ENCODE measurements around the gene ANKRD63.

Gene ANKRD63

GRCh38 chr15:40271685-40272484 lies 11.0 kb downstream of the ANKRD63 start:
- H3K9me3 ChIP-seq (replicated peaks in 1 of 11), result no peaks in the 10 kb centered on the region
- no peak for TF ChIP-seq Cebpa-rat (IDR thresholded peaks at IDR 0.05)
- H3K9ac ChIP-seq, result peak overlapping the region in 6 of 11 experiments; percentile 3 to 50 (median 22); a peak in 5 of 22 replicates
- H3K27me3 ChIP-seq, result no peaks in the 10 kb centered on the region
- no peaks in the 10 kb centered on the region for H3K36me3 ChIP-seq
- H4K20me1 ChIP-seq, result no peaks in the 10 kb centered on the region
- H3K4me2 ChIP-seq, result peak overlapping the region in 9 of 11 experiments; percentile 1 to 78 (median 55); a peak in 16 of 22 replicates
- no peak overlapping the region for H3K27ac ChIP-seq
- no peak overlapping the region for H3K4me3 ChIP-seq
- peaks cover 26 to 53% (median 46%) of the 10 kb centered on the region in 10 experiments for H3K4me1 ChIP-seq

- H3K4me2 ChIP-seq, result peak overlapping the region in 3 of 11 experiments; percentile 53 to 78 (median 60); a peak in 4 of 22 replicates
- no peaks in the 10 kb centered on the region for H3K9me3 ChIP-seq (replicated peaks in 1 of 11)
- no peak overlapping the region for H3K27ac ChIP-seq
- no peaks in the 10 kb centered on the region for H4K20me1 ChIP-seq
- peak overlapping the region in 2 of 11 experiments; percentile 3 to 50; a peak in 1 of 22 replicates for H3K9ac ChIP-seq
- H3K4me3 ChIP-seq, result no peak overlapping the region
- H3K36me3 ChIP-seq, result no peaks in the 10 kb centered on the region
- H3K4me1 ChIP-seq, result peaks cover 20 to 41% (median 35%) of the 10 kb centered on the region in 10 experiments
- no peaks in the 10 kb centered on the region for H3K27me3 ChIP-seq
- TF ChIP-seq Cebpa-rat (IDR thresholded peaks at IDR 0.05), result no peak
Observed at GRCh38 chr15:40270246-40270995, 12.4 kb downstream of the ANKRD63 start.

GRCh38 chr15:40269604-40270003 lies 13.3 kb downstream of the ANKRD63 start:
- no peak overlapping the region for H3K27ac ChIP-seq
- no peaks in the 10 kb centered on the region for H3K27me3 ChIP-seq
- H3K4me3 ChIP-seq, result no peak overlapping the region
- H3K36me3 ChIP-seq, result no peaks in the 10 kb centered on the region
- no peak overlapping the region for H3K9ac ChIP-seq
- H3K4me1 ChIP-seq, result peaks cover 13 to 35% (median 27%) of the 10 kb centered on the region in 10 experiments
- no peak for TF ChIP-seq Cebpa-rat (IDR thresholded peaks at IDR 0.05)
- no peak overlapping the region for H3K4me2 ChIP-seq
- H3K9me3 ChIP-seq (replicated peaks in 1 of 11), result no peaks in the 10 kb centered on the region
- no peaks in the 10 kb centered on the region for H4K20me1 ChIP-seq

GRCh38 chr15:40267670-40268069 lies 15.2 kb downstream of the ANKRD63 start:
- Histone ChIP-seq H3K9me3 (replicated peaks in 1 of 11) (no peaks in the 10 kb centered on the region), H3K4me1 (peaks cover 13 to 35% (median 26%) of the 10 kb centered on the region in 10 experiments; a peak in 19 of 20 replicates), H3K27ac (no peak overlapping the region), H4K20me1 (no peaks in the 10 kb centered on the region), H3K36me3 (no peaks in the 10 kb centered on the region), H3K9ac (no peak overlapping the region), H3K4me3 (no peak overlapping the region), H3K27me3 (no peaks in the 10 kb centered on the region), H3K4me2 (peak overlapping the region in 9 of 11 experiments; percentile 1 to 60 (median 9); a peak in 4 of 22 replicates)
- no peak for TF ChIP-seq Cebpa-rat (IDR thresholded peaks at IDR 0.05)

GRCh38 chr15:40266828-40267304 lies 16.0 kb downstream of the ANKRD63 start:
- Histone ChIP-seq H3K4me2 (peak overlapping the region in 9 of 11 experiments; percentile 2 to 60 (median 23); a peak in 12 of 22 replicates), H4K20me1 (no peaks in the 10 kb centered on the region), H3K9ac (no peak overlapping the region), H3K4me3 (no peak overlapping the region), H3K9me3 (replicated peaks in 1 of 11) (no peaks in the 10 kb centered on the region), H3K4me1 (peaks cover 13 to 28% (median 23%) of the 10 kb centered on the region in 10 experiments; a peak in 19 of 20 replicates), H3K27me3 (no peaks in the 10 kb centered on the region), H3K27ac (no peak overlapping the region; a peak in 1 of 22 replicates), H3K36me3 (no peaks in the 10 kb centered on the region)
- TF ChIP-seq Cebpa-rat (IDR thresholded peaks at IDR 0.05), result no peak

GRCh38 chr15:40265875-40266274 lies 17.0 kb downstream of the ANKRD63 start:
- Histone ChIP-seq H3K4me3 (no peak overlapping the region), H3K9me3 (replicated peaks in 1 of 11) (no peaks in the 10 kb centered on the region), H3K36me3 (no peaks in the 10 kb centered on the region), H3K27ac (no peak overlapping the region), H3K27me3 (no peaks in the 10 kb centered on the region), H3K9ac (no peak overlapping the region; a peak in 1 of 22 replicates), H4K20me1 (no peaks in the 10 kb centered on the region), H3K4me1 (peaks cover 11 to 20% (median 14%) of the 10 kb centered on the region in 10 experiments; a peak in 17 of 20 replicates), H3K4me2 (peak overlapping the region in 1 of 11 experiments; percentile 60; a peak in 1 of 22 replicates)
- no peak for TF ChIP-seq Cebpa-rat (IDR thresholded peaks at IDR 0.05)

- TF ChIP-seq Cebpa-rat (IDR thresholded peaks at IDR 0.05), result no peak
- H3K27ac ChIP-seq, result no peak overlapping the region
- H4K20me1 ChIP-seq, result no peaks in the 10 kb centered on the region
- H3K9ac ChIP-seq, result no peak overlapping the region
- no peaks in the 10 kb centered on the region for H3K27me3 ChIP-seq
- no peak overlapping the region for H3K4me2 ChIP-seq
- H3K4me3 ChIP-seq, result no peak overlapping the region
- no peaks in the 10 kb centered on the region for H3K9me3 ChIP-seq (replicated peaks in 1 of 11)
- no peaks in the 10 kb centered on the region for H3K36me3 ChIP-seq
- H3K4me1 ChIP-seq, result peaks cover 10 to 20% (median 13%) of the 10 kb centered on the region in 10 experiments; a peak in 17 of 20 replicates
Observed at GRCh38 chr15:40265355-40265754, 17.5 kb downstream of the ANKRD63 start.

GRCh38 chr15:40264321-40265153 lies 18.3 kb downstream of the ANKRD63 start:
- Histone ChIP-seq H4K20me1 (no peaks in the 10 kb centered on the region), H3K27me3 (no peaks in the 10 kb centered on the region), H3K4me1 (peaks cover 10 to 20% (median 13%) of the 10 kb centered on the region in 10 experiments; a peak in 17 of 20 replicates), H3K4me2 (no peak overlapping the region), H3K4me3 (no peak overlapping the region), H3K36me3 (no peaks in the 10 kb centered on the region), H3K27ac (no peak overlapping the region), H3K9me3 (replicated peaks in 1 of 11) (no peaks in the 10 kb centered on the region), H3K9ac (no peak overlapping the region)
- no peak for TF ChIP-seq Cebpa-rat (IDR thresholded peaks at IDR 0.05)

Data from BLaER1 treated with 17β-estradiol and CSF1 and Interleukin-3, amounts not matched to agents 10 nM and 100 nM (cell line).